Vagina (tissue), 2 donors: ENCODE results near the gene CPNE8. TPM values are rescaled to one million over a fixed set of nuclear protein-coding genes. Genes with fewer than 3 reads are reported as not detected.

Source experiments
- DNase-seq, 2 donors: peaks; one replicate each; pipeline ENCODE4 v3.0.0-alpha.2; 2017; ENCODE audit errors: extremely low spot score in 2 of 2
- H3K27ac ChIP-seq: fragments of 200-600 bp; sonication (generic); one replicate; pipeline ENCODE4 v1.5.1; 2019
- H3K27me3 ChIP-seq: fragments of 200-600 bp; sonication (generic); one replicate; pipeline ENCODE4 v1.5.1; 2019
- H3K36me3 ChIP-seq, 2 donors: fragments of 200-600 bp; sonication (generic); one replicate each; pipeline ENCODE4 v1.5.1; 2017 to 2019
- H3K4me1 ChIP-seq: fragments of 200-600 bp; sonication (generic); one replicate; pipeline ENCODE4 v1.5.1; 2019
- H3K4me3 ChIP-seq, 2 donors: fragments of 200-600 bp; sonication (generic); 1 replicate in 1 of 2; 2 replicates in 1 of 2; pipeline ENCODE4 v1.5.1; 2016 to 2019
- H3K9me3 ChIP-seq: fragments of 200-600 bp; sonication (generic); one replicate; pipeline ENCODE4 v1.5.1; 2019
- CTCF ChIP-seq, 3 experiments: fragments of 450-650 bp in 2 of 3; fragments of 200-600 bp in 1 of 3; sonication (generic) in 1 of 3; IDR thresholded peaks; one replicate each; pipeline ENCODE4 v1.5.1; 2017 to 2019; ENCODE audit warnings: antibody characterized with exemption in 3 of 3, mild to moderate bottlenecking in 2 of 3, moderate library complexity in 2 of 3
- POLR2A ChIP-seq, 2 donors: fragments of 450-650 bp; IDR thresholded peaks; one replicate each; pipeline ENCODE4 v1.6.1; 2017; ENCODE audit warnings: antibody characterized with exemption in 2 of 2, mild to moderate bottlenecking in 2 of 2, moderate library complexity in 2 of 2
- POLR2AphosphoS5 ChIP-seq, 2 donors: sonication (generic); formaldehyde crosslinking; IDR thresholded peaks; one replicate each; pipeline ENCODE4 v1.9.0; 2017; ENCODE audit warnings: antibody characterized with exemption in 2 of 2, mild to moderate bottlenecking in 2 of 2, low read depth in 1 of 2; ENCODE audit not compliant: insufficient read depth in 1 of 2
- intact Hi-C: fragments of 100-400 bp; cut with DNase I; formaldehyde crosslinking; loops from one replicate; pipeline ENCODE4 v1.15.1; 2023
- total RNA-seq: library from RNA; depleted of rRNA; stranded (reverse); fragments of >200 nt; gene quantifications from one replicate; pipeline ENCODE4 v1.2.3, GENCODE V29; 2016

The CPNE8 gene
- total RNA-seq, 1 donor from 2014 or later, result 15.0 TPM

GRCh38 chr12:38629064-38629463, 276.3 kb downstream of the CPNE8 start:
- Histone ChIP-seq H3K4me1 (no peaks in the 10 kb centered on the region), H3K4me3 (no peak overlapping the region), H3K27me3 (no peaks in the 10 kb centered on the region), H3K27ac (no peak overlapping the region), H3K9me3 (no peaks in the 10 kb centered on the region), H3K36me3 (no peaks in the 10 kb centered on the region)
- DNase-seq, result no peak
- intact Hi-C loops, result no loop called here
- TF ChIP-seq POLR2AphosphoS5 (IDR thresholded peaks at IDR 0.05; ENCODE audit: insufficient read depth in 1 of 2, low read depth in 1 of 2), result no peak
- TF ChIP-seq POLR2A (IDR thresholded peaks at IDR 0.05), result no peak
- no peak for TF ChIP-seq CTCF (IDR thresholded peaks at IDR 0.05)

- no peak for DNase-seq
- Histone ChIP-seq H3K27me3 (no peaks in the 10 kb centered on the region), H3K9me3 (no peaks in the 10 kb centered on the region), H3K4me1 (no peaks in the 10 kb centered on the region), H3K27ac (no peak overlapping the region), H3K36me3 (no peaks in the 10 kb centered on the region), H3K4me3 (no peak overlapping the region)
- TF ChIP-seq POLR2AphosphoS5 (IDR thresholded peaks at IDR 0.05; ENCODE audit: insufficient read depth in 1 of 2, low read depth in 1 of 2) (no peak), CTCF (IDR thresholded peaks at IDR 0.05) (no peak), POLR2A (IDR thresholded peaks at IDR 0.05) (no peak)
- intact Hi-C loops, result no loop called here
Observed at GRCh38 chr12:38628288-38628687, 277.1 kb downstream of the CPNE8 start.

GRCh38 chr12:38625306-38625705, 280.1 kb downstream of the CPNE8 start:
- TF ChIP-seq POLR2A (IDR thresholded peaks at IDR 0.05) (no peak), CTCF (IDR thresholded peaks at IDR 0.05) (no peak), POLR2AphosphoS5 (IDR thresholded peaks at IDR 0.05; ENCODE audit: insufficient read depth in 1 of 2, low read depth in 1 of 2) (no peak)

GRCh38 chr12:38614171-38614570, 291.2 kb downstream of the CPNE8 start:
- intact Hi-C loops, result no loop called here
- Histone ChIP-seq H3K36me3 (no peaks in the 10 kb centered on the region), H3K9me3 (no peaks in the 10 kb centered on the region), H3K27ac (no peak overlapping the region), H3K4me3 (no peak overlapping the region), H3K4me1 (no peaks in the 10 kb centered on the region), H3K27me3 (no peaks in the 10 kb centered on the region)
- TF ChIP-seq POLR2AphosphoS5 (IDR thresholded peaks at IDR 0.05; ENCODE audit: insufficient read depth in 1 of 2, low read depth in 1 of 2) (no peak), POLR2A (IDR thresholded peaks at IDR 0.05) (no peak), CTCF (IDR thresholded peaks at IDR 0.05) (no peak)
- DNase-seq, result no peak

More at GRCh38 chr12:38625306-38625705, 280.1 kb downstream of the CPNE8 start:
- H3K27me3 ChIP-seq, result no peaks in the 10 kb centered on the region
- no peak overlapping the region for H3K27ac ChIP-seq
- H3K4me3 ChIP-seq, result no peak overlapping the region
- no peak for DNase-seq
- intact Hi-C loops, result no loop called here
- H3K36me3 ChIP-seq, result no peaks in the 10 kb centered on the region
- H3K9me3 ChIP-seq, result no peaks in the 10 kb centered on the region
- no peaks in the 10 kb centered on the region for H3K4me1 ChIP-seq

GRCh38 chr12:38610808-38611350, 294.5 kb downstream of the CPNE8 start:
- H3K36me3 ChIP-seq, result no peaks in the 10 kb centered on the region
- TF ChIP-seq POLR2A (IDR thresholded peaks at IDR 0.05) (no peak), CTCF (IDR thresholded peaks at IDR 0.05) (no peak), POLR2AphosphoS5 (IDR thresholded peaks at IDR 0.05; ENCODE audit: insufficient read depth in 1 of 2, low read depth in 1 of 2) (no peak)
- no peak overlapping the region for H3K4me3 ChIP-seq
- no peaks in the 10 kb centered on the region for H3K4me1 ChIP-seq
- H3K27me3 ChIP-seq, result no peaks in the 10 kb centered on the region
- H3K9me3 ChIP-seq, result no peaks in the 10 kb centered on the region
- intact Hi-C loops, result no loop called here
- no peak for DNase-seq
- no peak overlapping the region for H3K27ac ChIP-seq
